Smooth muscle cell (in vitro differentiated cells): ENCODE results near the gene RCL1. TPM values are rescaled to one million over a fixed set of nuclear protein-coding genes. Genes with fewer than 3 reads are reported as not detected.
A peak's percentile ranks its signal among the peaks of the same experiment; 100 is the strongest.
"Not testable (repeated sequence)": the region's sequence is repeated elsewhere in the genome, so short reads cannot be mapped to it uniquely, and the experiment has no call there.

ENCODE experiments used
- DNase-seq: peaks from one replicate; lab custom pipeline; 2025; ENCODE audit not compliant: unreplicated experiment; lab: John Stamatoyannopoulos, UW
- H2AFZ ChIP-seq: fragments of 200-600 bp; sonication (generic); 2 replicates; pipeline ENCODE4 v1.6.0; 2016; ENCODE audit warnings: antibody characterized with exemption, low read depth, mild to moderate bottlenecking
- H3F3A ChIP-seq: fragments of 200-600 bp; sonication (generic); 2 replicates; pipeline ENCODE4 v1.6.0; 2017; ENCODE audit warnings: antibody characterized with exemption, low read depth
- H3K27ac ChIP-seq: fragments of 200-600 bp; sonication (generic); 2 replicates; pipeline ENCODE4 v1.5.1; 2016; ENCODE audit warnings: low read depth, mild to moderate bottlenecking
- H3K27me3 ChIP-seq: fragments of 200-600 bp; sonication (generic); 2 replicates; pipeline ENCODE4 v1.6.1; 2016; ENCODE audit warnings: low read depth, mild to moderate bottlenecking
- H3K36me3 ChIP-seq: fragments of 200-600 bp; sonication (generic); 2 replicates; pipeline ENCODE4 v1.5.1; 2016; ENCODE audit warnings: low read depth
- H3K4me1 ChIP-seq: fragments of 200-600 bp; sonication (generic); 2 replicates; pipeline ENCODE4 v1.5.1; 2016; ENCODE audit warnings: low read depth
- H3K4me2 ChIP-seq: fragments of 200-600 bp; sonication (generic); 2 replicates; pipeline ENCODE4 v1.6.0; 2016; ENCODE audit warnings: mild to moderate bottlenecking
- H3K4me3 ChIP-seq: fragments of 200-600 bp; sonication (generic); 2 replicates; pipeline ENCODE4 v1.5.1; 2016; ENCODE audit warnings: mild to moderate bottlenecking
- H3K79me2 ChIP-seq: fragments of 200-600 bp; sonication (generic); 2 replicates; pipeline ENCODE4 v1.6.0; 2016; ENCODE audit warnings: low read depth, mild to moderate bottlenecking
- H3K9ac ChIP-seq: fragments of 200-600 bp; sonication (generic); 2 replicates; pipeline ENCODE4 v1.6.0; 2016; ENCODE audit warnings: low read depth
- H3K9me3 ChIP-seq: fragments of 200-600 bp; sonication (generic); replicated peaks from 2 replicates; pipeline ENCODE4 v1.5.1; 2016; ENCODE audit warnings: low read depth
- H4K20me1 ChIP-seq: fragments of 200-600 bp; sonication (generic); 2 replicates; pipeline ENCODE4 v1.6.0; 2016; ENCODE audit warnings: low read depth
- CTCF ChIP-seq: fragments of 200-600 bp; sonication (generic); IDR thresholded peaks from 2 replicates; pipeline ENCODE4 v1.5.1; 2017; ENCODE audit warnings: borderline replicate concordance, mild to moderate bottlenecking, antibody characterized with exemption; ENCODE audit not compliant: insufficient read depth, poor library complexity, severe bottlenecking
- WGBS: methylation state at CpG from one replicate; pipeline ENCODE4 v1.1.7; 2016; ENCODE audit warnings: low lambda C conversion rate; 5-methylcytosine and 5-hydroxymethylcytosine counted together
- polyA plus RNA-seq: library from polyadenylated mRNA; unstranded; fragments of >200 nt; fragmentation: Nextera tagmentation; extraction: Ambion mirVana; gene quantifications from 2 replicates; pipeline ENCODE4 v1.2.1, GENCODE V29; 2016
- total RNA-seq: library from RNA; depleted of rRNA; stranded (reverse); fragments of >200 nt; gene quantifications from 2 replicates; pipeline ENCODE4 v1.2.3, GENCODE V29; 2014

RCL1 gene
- total and polyA plus RNA-seq, 2 experiments from 2014 or later = 7.9 to 11.1 TPM

DNA sequence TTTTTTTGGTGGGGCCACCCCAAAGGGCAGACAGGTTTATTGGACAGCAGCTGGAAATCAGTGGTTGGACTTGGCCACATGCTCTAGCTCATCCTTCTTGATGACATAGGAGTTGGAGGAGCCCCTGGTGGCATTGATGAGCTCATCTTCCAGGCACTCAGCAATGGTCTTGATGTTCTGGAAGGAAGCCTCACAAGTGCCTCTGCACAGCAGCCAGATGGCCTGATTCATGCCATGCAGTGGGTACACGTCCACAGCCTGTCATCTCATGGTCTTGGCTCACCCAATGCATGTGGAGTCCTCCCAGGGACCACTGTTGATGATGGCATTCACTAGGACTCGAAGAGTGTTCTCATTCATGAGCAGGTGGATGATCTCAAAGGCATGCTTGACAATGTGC, 11.3 kb upstream of the RCL1 start:
- Histone ChIP-seq H3K4me3 (no peak overlapping the region), H3K27ac (no peak overlapping the region), H3K4me2 (no peak overlapping the region), H3F3A (no peaks in the 10 kb centered on the region), H2AFZ (no peak overlapping the region), H3K9me3 (no peaks in the 10 kb centered on the region), H3K27me3 (no peaks in the 10 kb centered on the region), H3K79me2 (no peaks in the 10 kb centered on the region), H3K4me1 (no peaks in the 10 kb centered on the region), H3K36me3 (no peaks in the 10 kb centered on the region), H3K9ac (no peak overlapping the region), H4K20me1 (no peaks in the 10 kb centered on the region)
- no peak for DNase-seq
- no peak for TF ChIP-seq CTCF
- 84% methylated on average over 2 of the region's 2 CpGs for WGBS

- not testable (repeated sequence) for H3K9ac ChIP-seq, H3K79me2 ChIP-seq, DNase-seq, H4K20me1 ChIP-seq, H3K9me3 ChIP-seq, H3K4me2 ChIP-seq, H3K27me3 ChIP-seq, H3K4me3 ChIP-seq, H3K4me1 ChIP-seq, H2AFZ ChIP-seq, H3F3A ChIP-seq, H3K36me3 ChIP-seq
- peak overlapping the region; percentile 47 for H3K27ac ChIP-seq
- 70% methylated on average over 4 of the region's 4 CpGs for WGBS
These were observed 9.6 kb upstream of the RCL1 start for GRCh38 chr9:4783191-4783590.

- no peak overlapping the region for H3K4me3 ChIP-seq
- DNase-seq = no peak
- peak overlapping the region; percentile 47 for H3K27ac ChIP-seq
- H3K4me2 ChIP-seq = no peak overlapping the region
- no peak overlapping the region for H2AFZ ChIP-seq
- H3K27me3 ChIP-seq = no peaks in the 10 kb centered on the region
- no peaks in the 10 kb centered on the region for H3K79me2 ChIP-seq
- 63% methylated on average over 2 of the region's 2 CpGs for WGBS
- H3K9ac ChIP-seq = no peak overlapping the region
- no peaks in the 10 kb centered on the region for H3F3A ChIP-seq
- H3K4me1 ChIP-seq = no peaks in the 10 kb centered on the region
- H3K9me3 ChIP-seq = no peaks in the 10 kb centered on the region
- H3K36me3 ChIP-seq = no peaks in the 10 kb centered on the region
- no peak for TF ChIP-seq CTCF
- H4K20me1 ChIP-seq = no peaks in the 10 kb centered on the region
These were observed 8.3 kb upstream of the RCL1 start for GRCh38 chr9:4784403-4784802.

GRCh38 chr9:4786599-4786998, 6.1 kb upstream of the RCL1 start:
- Histone ChIP-seq H3K9ac (no peak overlapping the region), H3K4me2 (no peak overlapping the region), H3F3A (no peaks in the 10 kb centered on the region), H3K4me1 (no peaks in the 10 kb centered on the region), H3K27me3 (no peaks in the 10 kb centered on the region), H3K9me3 (no peaks in the 10 kb centered on the region), H3K36me3 (no peaks in the 10 kb centered on the region), H2AFZ (no peak overlapping the region), H3K79me2 (no peaks in the 10 kb centered on the region), H3K27ac (no peak overlapping the region), H3K4me3 (no peak overlapping the region), H4K20me1 (no peaks in the 10 kb centered on the region)
- DNase-seq = no peak
- WGBS = 93% methylated on average over 4 of the region's 4 CpGs
- no peak for TF ChIP-seq CTCF
